Measurements from ENCODE around the gene LRRC19.

The LRRC19 gene

DNA sequence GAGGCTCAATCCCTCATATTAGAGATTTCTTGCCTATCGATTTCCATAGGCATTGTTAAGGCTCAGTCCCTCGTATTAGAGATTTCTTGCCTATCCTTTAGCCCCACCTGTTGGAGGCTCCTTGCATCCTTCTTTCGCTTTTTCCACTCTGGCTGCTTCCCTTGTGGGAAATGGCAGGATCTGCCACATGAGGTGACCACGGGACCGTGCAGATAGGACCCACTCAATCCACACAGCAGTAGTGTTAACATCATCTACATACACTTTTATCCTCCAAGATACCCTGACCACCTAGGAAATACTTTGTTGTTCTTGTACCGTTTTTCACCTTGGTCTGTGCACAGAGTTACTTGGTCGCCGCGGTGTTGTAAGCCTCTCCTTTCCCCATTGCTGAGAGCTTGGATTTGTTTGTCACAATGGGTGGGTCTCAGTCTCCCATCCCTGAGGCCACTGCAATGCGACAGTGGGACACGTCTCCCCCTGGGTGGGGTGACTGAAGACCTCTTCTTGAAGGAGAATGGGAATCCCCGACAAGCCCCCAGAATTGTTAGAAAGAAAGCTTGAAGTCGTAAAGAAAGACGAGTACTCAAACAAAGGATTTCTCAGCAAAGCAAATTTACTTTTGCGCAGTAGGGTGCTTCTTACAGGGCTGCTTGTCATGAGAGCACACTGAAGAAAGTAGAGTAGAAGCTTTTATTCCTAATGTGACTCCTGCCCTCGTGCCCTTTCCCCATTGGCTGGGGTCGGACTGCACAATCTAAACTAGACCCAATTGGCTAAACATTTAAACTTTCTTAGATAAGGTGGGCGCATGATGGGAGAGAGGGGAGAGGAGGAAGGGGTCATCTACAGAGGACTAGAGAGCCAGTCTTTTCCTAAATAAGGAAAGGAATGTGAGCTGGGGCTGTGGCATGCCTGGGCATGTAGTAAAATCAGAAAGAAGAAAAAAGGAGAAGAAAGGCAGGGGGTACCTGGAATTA lies 29.5 kb downstream of the LRRC19 start:
- TF ChIP-seq, protein P1, sequence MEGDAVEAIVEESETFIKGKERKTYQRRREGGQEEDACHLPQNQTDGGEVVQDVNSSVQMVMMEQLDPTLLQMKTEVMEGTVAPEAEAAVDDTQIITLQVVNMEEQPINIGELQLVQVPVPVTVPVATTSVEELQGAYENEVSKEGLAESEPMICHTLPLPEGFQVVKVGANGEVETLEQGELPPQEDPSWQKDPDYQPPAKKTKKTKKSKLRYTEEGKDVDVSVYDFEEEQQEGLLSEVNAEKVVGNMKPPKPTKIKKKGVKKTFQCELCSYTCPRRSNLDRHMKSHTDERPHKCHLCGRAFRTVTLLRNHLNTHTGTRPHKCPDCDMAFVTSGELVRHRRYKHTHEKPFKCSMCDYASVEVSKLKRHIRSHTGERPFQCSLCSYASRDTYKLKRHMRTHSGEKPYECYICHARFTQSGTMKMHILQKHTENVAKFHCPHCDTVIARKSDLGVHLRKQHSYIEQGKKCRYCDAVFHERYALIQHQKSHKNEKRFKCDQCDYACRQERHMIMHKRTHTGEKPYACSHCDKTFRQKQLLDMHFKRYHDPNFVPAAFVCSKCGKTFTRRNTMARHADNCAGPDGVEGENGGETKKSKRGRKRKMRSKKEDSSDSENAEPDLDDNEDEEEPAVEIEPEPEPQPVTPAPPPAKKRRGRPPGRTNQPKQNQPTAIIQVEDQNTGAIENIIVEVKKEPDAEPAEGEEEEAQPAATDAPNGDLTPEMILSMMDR (IDR thresholded peaks at IDR 0.05; ENCODE audit: insufficient read depth, low read length, poor library complexity, severe bottlenecking), result peak; percentile 17
- DNase-seq (ENCODE audit: extremely low read depth, insufficient read length), result no peak
- no peaks in the 10 kb centered on the region for H3K27me3 ChIP-seq (replicated peaks; ENCODE audit: control insufficient read depth, insufficient read depth, low read length)
- no peak overlapping the region for H3K4me3 ChIP-seq (replicated peaks; ENCODE audit: low read depth, low read length)
- no peaks in the 10 kb centered on the region; the same call in 1 of the 2 replicates for H3K36me3 ChIP-seq (ENCODE audit: control insufficient read depth, insufficient read depth, low read length)

DNA sequence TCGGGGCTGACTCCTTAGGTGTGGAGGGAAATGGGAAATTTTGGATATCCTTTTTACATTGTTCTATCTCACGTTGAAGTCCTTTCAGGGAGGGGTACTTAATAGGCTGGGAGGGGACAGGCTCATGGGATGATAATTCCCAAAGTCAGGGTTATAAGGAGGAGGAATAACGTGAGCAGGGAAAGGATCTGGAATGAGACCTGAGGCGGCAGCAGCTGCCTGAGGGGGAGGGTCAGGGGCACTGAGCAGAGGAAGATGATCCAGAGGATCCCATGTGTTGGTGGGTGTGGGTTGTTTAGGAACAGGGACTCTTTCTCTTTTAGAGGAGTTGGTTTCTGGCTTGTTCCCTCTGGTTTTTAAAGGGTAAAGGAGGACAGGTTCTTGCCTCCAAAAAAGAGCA lies 30.5 kb downstream of the LRRC19 start:
- Histone ChIP-seq H3K36me3 (ENCODE audit: control insufficient read depth, insufficient read depth, low read length) (no peaks in the 10 kb centered on the region; the same call in 1 of the 2 replicates), H3K27me3 (replicated peaks; ENCODE audit: control insufficient read depth, insufficient read depth, low read length) (no peaks in the 10 kb centered on the region)
- TF ChIP-seq, protein P1 (IDR thresholded peaks at IDR 0.05; ENCODE audit: insufficient read depth, low read length, poor library complexity, severe bottlenecking), result no peak

DNA sequence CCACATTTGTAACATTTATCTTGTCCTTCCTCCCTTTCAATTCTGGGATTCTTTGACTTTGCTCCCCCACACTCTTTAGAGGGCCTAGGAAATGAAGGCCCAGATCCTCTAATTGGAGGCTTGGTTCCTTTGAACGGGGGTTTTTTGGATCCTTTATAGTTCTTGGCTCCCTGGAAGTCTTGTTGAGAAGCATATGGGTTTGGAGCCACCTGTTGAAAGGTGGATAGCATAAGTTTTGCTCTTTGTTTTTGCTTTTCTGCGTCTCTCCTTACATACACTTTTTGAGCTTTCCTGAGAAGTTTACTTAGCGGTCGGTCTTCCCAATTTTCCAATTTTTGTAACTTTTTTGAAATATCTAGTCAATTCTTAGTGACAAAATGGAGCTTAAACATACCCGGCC lies 31.5 kb downstream of the LRRC19 start:
- Histone ChIP-seq H3K4me3 (replicated peaks; ENCODE audit: low read depth, low read length) (no peak overlapping the region), H3K36me3 (ENCODE audit: control insufficient read depth, insufficient read depth, low read length) (no peaks in the 10 kb centered on the region; the same call in 1 of the 2 replicates), H3K27me3 (replicated peaks; ENCODE audit: control insufficient read depth, insufficient read depth, low read length) (no peaks in the 10 kb centered on the region)
- no peak for DNase-seq (ENCODE audit: extremely low read depth, insufficient read length)
- TF ChIP-seq, protein P1 (IDR thresholded peaks at IDR 0.05; ENCODE audit: insufficient read depth, low read length, poor library complexity, severe bottlenecking), result no peak

More for the DNA sequence above, 30.5 kb downstream of the LRRC19 start:
- no peak for DNase-seq (ENCODE audit: extremely low read depth, insufficient read length)
- no peak overlapping the region for H3K4me3 ChIP-seq (replicated peaks; ENCODE audit: low read depth, low read length)

DNA sequence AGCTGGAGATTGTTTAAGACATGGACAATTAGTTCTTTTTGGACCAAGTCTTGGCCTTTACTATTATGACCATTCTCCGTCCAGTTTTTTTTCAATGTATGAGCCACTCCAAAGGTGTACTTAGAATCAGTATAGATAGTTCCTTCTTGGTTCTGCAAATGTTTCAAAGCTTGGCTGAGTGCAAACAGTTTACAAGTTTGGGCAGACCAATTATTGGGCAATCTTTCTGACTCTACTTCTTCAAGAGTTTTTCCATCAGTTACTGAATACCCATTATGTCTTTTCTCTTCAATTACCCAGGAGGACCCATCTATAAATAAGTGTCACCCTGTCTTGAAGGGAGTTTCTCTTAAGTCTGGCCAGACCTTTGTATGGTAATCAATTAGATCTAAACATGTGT lies 33.8 kb downstream of the LRRC19 start:
- no peak overlapping the region for H3K4me3 ChIP-seq (replicated peaks; ENCODE audit: low read depth, low read length)
- no peaks in the 10 kb centered on the region; the same call in 1 of the 2 replicates for H3K36me3 ChIP-seq (ENCODE audit: control insufficient read depth, insufficient read depth, low read length)
- no peak for DNase-seq (ENCODE audit: extremely low read depth, insufficient read length)
- H3K27me3 ChIP-seq (replicated peaks; ENCODE audit: control insufficient read depth, insufficient read depth, low read length), result no peaks in the 10 kb centered on the region
- TF ChIP-seq, protein P1 (IDR thresholded peaks at IDR 0.05; ENCODE audit: insufficient read depth, low read length, poor library complexity, severe bottlenecking), result no peak

DNA sequence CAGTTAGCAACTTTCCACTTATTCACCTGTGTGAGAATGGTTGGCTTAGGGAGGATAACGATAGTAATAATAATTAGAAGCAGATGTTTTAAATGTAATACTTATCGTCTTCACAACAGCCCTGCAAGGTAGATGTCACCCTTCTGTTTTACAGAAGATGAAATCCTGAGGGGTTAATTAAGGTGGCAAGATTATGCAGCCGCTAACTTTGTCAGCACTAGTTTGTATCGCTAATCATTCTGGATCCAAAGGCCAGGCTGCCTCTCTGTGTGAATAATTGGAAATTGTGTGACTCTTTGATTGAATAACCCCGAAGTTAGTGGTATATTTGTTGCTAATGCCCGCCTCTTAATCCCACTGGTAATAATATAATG lies 48.6 kb downstream of the LRRC19 start:
- Histone ChIP-seq H3K27me3 (replicated peaks; ENCODE audit: control insufficient read depth, insufficient read depth, low read length) (no peaks in the 10 kb centered on the region), H3K36me3 (ENCODE audit: control insufficient read depth, insufficient read depth, low read length) (no peaks in the 10 kb centered on the region), H3K4me3 (replicated peaks; ENCODE audit: low read depth, low read length) (peak overlapping the region; percentile 72)
- DNase-seq (ENCODE audit: extremely low read depth, insufficient read length), result no peak
- TF ChIP-seq, protein P1 (IDR thresholded peaks at IDR 0.05; ENCODE audit: insufficient read depth, low read length, poor library complexity, severe bottlenecking), result no peak
